NB4 (cell line): ENCODE results near the gene FNIP1.

Experiments used
- DNase-seq: peaks from one replicate; pipeline ENCODE4 v3.0.0; 2010; ENCODE audit warnings: low read depth
- H3K4me3 ChIP-seq: one replicate; pipeline ENCODE4 v1.5.1; 2011; ENCODE audit warnings: mild to moderate bottlenecking, low read depth, low read length, moderate library complexity
- CTCF ChIP-seq: IDR thresholded peaks from one replicate; pipeline ENCODE4 v1.5.1; 2012; ENCODE audit warnings: low read depth, low read length
- MAX ChIP-seq: IDR thresholded peaks from 2 replicates; pipeline ENCODE4 v1.6.1; 2011; ENCODE audit warnings: low read depth, low read length
- MYC ChIP-seq: IDR thresholded peaks from 2 replicates; pipeline ENCODE4 v1.6.1; 2011; ENCODE audit warnings: low read depth, low read length
- POLR2A ChIP-seq: IDR thresholded peaks from 2 replicates; pipeline ENCODE4 v1.6.1; 2011; ENCODE audit warnings: mild to moderate bottlenecking; ENCODE audit not compliant: insufficient read length; ENCODE audit errors: extremely low read depth

The FNIP1 gene

DNA sequence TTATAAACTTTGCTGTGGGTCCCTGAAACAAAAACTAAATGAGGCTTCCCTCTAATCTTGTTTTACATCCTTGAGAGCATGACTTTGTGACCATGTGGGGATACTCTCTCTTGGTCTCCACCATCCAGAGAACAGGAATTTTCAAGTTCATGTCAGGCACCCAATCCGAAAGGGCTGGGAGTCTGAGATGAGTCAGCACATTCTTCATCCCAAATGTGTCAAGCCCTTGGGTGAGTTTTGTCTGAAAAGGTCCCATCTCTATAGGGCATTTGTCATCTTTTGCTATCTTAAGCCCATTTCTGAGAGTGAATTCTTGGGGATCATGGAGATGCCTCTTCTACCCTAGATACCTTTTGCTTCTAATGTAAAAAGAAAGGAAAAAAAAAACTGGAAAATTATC lies 134.9 kb downstream of the FNIP1 start:
- TF ChIP-seq POLR2A (no peak), MAX (no peak), MYC (no peak), CTCF (no peak)
- no peak for DNase-seq
- no peak overlapping the region for H3K4me3 ChIP-seq

- no peak overlapping the region for H3K4me3 ChIP-seq
- no peak for TF ChIP-seq POLR2A
- no peak for DNase-seq
These were observed 137.0 kb downstream of the FNIP1 start for GRCh38 chr5:131659841-131660240.

DNA sequence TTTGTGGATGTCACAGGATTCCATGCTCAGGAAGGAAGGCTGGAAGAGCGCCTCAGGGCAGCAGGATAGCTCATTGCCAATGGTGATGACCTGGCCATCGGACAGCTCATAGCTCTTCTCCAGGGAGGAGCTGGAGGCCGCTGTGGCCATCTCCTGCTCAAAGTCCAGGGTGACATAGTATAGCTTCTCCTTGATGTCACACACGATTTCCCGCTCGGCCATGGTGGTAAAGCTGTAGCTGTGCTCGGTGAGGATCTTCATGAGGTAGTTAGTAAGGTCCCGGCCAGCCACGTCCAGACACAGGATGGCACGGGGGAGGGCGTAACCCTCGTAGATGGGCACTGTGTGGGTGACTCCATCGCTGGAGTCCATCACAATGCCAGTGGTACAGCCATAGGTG lies 137.5 kb downstream of the FNIP1 start:
- no peak for DNase-seq
- TF ChIP-seq CTCF, result no peak
- TF ChIP-seq POLR2A, result no peak
- TF ChIP-seq MAX, result no peak
- TF ChIP-seq MYC, result no peak

DNA sequence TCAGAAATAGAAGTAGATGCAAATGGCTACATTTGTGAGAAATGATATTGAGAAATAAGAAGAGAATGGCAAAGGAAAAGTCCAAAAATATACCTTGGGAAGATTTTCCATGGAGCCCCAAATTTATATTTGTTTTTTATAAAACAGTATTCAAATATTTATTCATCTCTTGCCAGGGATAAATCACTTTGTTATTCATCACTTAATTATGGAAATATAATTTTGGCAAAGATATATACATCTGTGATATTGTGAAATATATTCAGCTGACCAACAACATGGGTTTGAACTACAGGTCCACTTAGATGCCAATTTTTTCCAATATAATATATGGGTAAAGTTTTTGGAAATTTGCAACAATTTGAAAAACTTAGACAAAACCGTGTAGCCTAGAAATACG lies 142.0 kb downstream of the FNIP1 start:
- DNase-seq, result no peak
- no peak overlapping the region for H3K4me3 ChIP-seq
- no peak for TF ChIP-seq POLR2A
- no peak for TF ChIP-seq MYC
- no peak for TF ChIP-seq CTCF
- TF ChIP-seq MAX, result no peak

More for the DNA sequence above, 137.5 kb downstream of the FNIP1 start:
- no peak overlapping the region for H3K4me3 ChIP-seq

GRCh38 chr5:131654309-131654708 lies 142.5 kb downstream of the FNIP1 start:
- H3K4me3 ChIP-seq, result no peak overlapping the region
- DNase-seq, result no peak
- no peak for TF ChIP-seq MAX
- no peak for TF ChIP-seq CTCF
- no peak for TF ChIP-seq POLR2A
- TF ChIP-seq MYC, result no peak

DNA sequence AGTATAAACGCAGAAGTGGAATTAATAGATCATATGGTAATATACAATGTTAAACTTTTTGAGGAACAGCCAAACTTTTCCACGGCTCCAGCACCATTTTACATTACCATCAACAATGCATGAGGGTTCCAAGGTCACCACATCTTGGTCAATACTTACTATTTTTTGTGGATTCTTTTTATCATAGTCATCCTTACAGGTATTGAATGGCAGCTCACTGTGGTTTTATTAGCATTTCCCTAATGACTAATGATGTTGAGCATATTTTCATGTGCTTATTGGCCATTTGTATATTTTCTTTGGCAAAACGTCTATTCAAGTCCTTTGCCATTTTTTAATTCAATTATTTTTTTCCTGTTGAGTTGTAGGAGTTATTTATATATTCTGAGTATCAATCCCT lies 147.7 kb downstream of the FNIP1 start:
- no peak for DNase-seq
- TF ChIP-seq MYC (no peak), CTCF (no peak), POLR2A (no peak), MAX (no peak)
- H3K4me3 ChIP-seq, result no peak overlapping the region
